ENCODE measurements around the gene PLEKHG5. TPM values are rescaled to one million over a fixed set of nuclear protein-coding genes. Genes with fewer than 3 reads are reported as not detected.

Gene PLEKHG5
- total RNA-seq, 1 experiment from 2014 or later: 32.3 TPM

DNA sequence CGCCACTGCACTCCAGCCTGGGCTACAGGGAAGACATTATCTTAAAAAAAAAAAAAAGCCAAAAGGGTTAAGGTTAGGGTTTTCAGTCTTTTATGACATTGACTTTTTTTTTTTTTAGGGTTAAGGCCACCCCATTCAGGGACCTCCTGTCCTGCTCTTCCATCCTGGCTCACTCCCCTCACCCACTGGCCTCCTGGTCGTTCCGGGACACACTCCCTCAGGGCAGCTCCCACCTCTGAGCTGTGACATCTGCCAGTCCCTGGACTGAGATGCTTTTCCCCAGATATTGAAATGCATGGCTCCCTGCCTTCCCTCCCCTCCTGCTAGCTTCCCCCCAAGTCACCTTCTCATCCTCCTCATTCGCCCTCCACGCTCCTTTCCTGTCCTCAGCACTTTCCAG is 9.6 kb downstream of the PLEKHG5 start:
- ChIA-PET CTCF (interaction anchor here (0.6 to 1.4 kb wide), 3 partner anchors 50 to 123 kb away, joined by 3 read pairs; no protein-coding TSS in a partner anchor), POLR2A (interaction anchor here (0.5 kb wide), 1 partner anchor 40 kb away, joined by 3 read pairs; no protein-coding TSS in a partner anchor)
- H3K27me3 Mint-ChIP-seq (ENCODE audit: insufficient read depth, unreplicated experiment): no peaks in the 10 kb centered on the region
- intact Hi-C loops (cut with micrococcal nuclease): loop anchor here (10.0 kb wide), 1 partner anchor 163 kb away; no protein-coding TSS in a partner anchor
- H3K4me3 Mint-ChIP-seq (ENCODE audit: unreplicated experiment): no peak overlapping the region
- H3K4me1 Mint-ChIP-seq (ENCODE audit: insufficient read depth, unreplicated experiment): peaks cover 7% of the 10 kb centered on the region
- DNase-seq (ENCODE audit: unreplicated experiment): no peak
- no peaks in the 10 kb centered on the region for H3K9me3 Mint-ChIP-seq (ENCODE audit: unreplicated experiment)
- TF ChIP-seq, protein P1, sequence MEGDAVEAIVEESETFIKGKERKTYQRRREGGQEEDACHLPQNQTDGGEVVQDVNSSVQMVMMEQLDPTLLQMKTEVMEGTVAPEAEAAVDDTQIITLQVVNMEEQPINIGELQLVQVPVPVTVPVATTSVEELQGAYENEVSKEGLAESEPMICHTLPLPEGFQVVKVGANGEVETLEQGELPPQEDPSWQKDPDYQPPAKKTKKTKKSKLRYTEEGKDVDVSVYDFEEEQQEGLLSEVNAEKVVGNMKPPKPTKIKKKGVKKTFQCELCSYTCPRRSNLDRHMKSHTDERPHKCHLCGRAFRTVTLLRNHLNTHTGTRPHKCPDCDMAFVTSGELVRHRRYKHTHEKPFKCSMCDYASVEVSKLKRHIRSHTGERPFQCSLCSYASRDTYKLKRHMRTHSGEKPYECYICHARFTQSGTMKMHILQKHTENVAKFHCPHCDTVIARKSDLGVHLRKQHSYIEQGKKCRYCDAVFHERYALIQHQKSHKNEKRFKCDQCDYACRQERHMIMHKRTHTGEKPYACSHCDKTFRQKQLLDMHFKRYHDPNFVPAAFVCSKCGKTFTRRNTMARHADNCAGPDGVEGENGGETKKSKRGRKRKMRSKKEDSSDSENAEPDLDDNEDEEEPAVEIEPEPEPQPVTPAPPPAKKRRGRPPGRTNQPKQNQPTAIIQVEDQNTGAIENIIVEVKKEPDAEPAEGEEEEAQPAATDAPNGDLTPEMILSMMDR (IDR thresholded peaks at IDR 0.05; ENCODE audit: unreplicated experiment): no peak
- no TSS peak for BruUV-seq (replicated peaks)
- peaks cover 8% of the 10 kb centered on the region for H3K36me3 Mint-ChIP-seq (ENCODE audit: insufficient read depth, unreplicated experiment)
- H3K27ac Mint-ChIP-seq (ENCODE audit: low read depth, unreplicated experiment): no peak overlapping the region

DNA sequence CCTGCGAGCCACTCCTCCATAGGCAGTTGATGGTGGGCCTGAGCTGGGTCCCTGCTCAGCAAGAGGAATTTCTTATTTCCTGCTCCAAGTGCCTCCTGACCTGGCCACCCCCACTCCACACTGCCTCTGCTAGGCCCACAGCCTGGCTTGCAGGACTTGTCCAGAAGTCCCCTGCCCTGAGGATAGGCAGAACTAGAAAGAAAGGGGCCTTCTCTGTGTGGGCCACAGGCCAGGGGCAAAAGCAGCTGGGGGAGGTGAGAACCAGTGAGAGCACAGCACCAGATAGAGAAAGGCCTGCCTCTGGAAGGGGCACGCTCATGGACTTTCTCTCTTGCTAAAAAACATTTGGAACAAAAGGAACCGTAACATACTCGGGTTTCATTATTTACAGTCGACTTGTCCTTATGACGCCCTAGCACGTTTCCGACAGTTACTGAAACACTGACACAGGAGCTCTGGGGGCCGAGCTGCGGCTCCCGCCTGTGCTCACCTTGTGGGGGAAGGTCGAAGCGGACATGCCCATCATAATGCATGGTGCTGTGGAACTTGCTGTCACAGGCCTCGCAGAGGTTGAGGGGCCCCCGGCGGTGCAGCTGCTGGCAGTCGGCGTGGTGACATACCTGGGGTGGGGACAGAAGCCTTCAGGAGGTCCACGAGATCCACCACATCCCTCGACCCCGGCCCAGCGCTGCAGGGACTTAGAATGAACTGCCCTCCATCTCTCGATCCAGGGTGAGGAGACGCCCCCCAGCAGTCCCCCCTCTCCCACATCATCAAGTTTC is 14.2 kb downstream of the PLEKHG5 start:
- Mint-ChIP-seq H3K4me3 (ENCODE audit: unreplicated experiment) (no peak overlapping the region), H3K9me3 (ENCODE audit: unreplicated experiment) (no peaks in the 10 kb centered on the region), H3K36me3 (ENCODE audit: insufficient read depth, unreplicated experiment) (peaks cover 19% of the 10 kb centered on the region), H3K27me3 (ENCODE audit: insufficient read depth, unreplicated experiment) (no peaks in the 10 kb centered on the region), H3K27ac (ENCODE audit: low read depth, unreplicated experiment) (no peak overlapping the region), H3K4me1 (ENCODE audit: insufficient read depth, unreplicated experiment) (peaks cover 8% of the 10 kb centered on the region)
- intact Hi-C loops (cut with micrococcal nuclease): no loop called here
- TF ChIP-seq, protein P1 (IDR thresholded peaks at IDR 0.05; ENCODE audit: unreplicated experiment): no peak
- ChIA-PET CTCF (interaction anchor here (0.6 to 3.2 kb wide), 16 partner anchors 7 to 612 kb away, joined by 3 to 18 read pairs (median 4); partner anchors contain the start of gene THAP3), POLR2A (interaction anchor here (0.7 to 1.3 kb wide), 3 partner anchors 12 to 92 kb away, joined by 3 to 9 read pairs (median 3); no protein-coding TSS in a partner anchor)
- BruUV-seq (replicated peaks): no TSS peak
- no peak for DNase-seq (ENCODE audit: unreplicated experiment)

DNA sequence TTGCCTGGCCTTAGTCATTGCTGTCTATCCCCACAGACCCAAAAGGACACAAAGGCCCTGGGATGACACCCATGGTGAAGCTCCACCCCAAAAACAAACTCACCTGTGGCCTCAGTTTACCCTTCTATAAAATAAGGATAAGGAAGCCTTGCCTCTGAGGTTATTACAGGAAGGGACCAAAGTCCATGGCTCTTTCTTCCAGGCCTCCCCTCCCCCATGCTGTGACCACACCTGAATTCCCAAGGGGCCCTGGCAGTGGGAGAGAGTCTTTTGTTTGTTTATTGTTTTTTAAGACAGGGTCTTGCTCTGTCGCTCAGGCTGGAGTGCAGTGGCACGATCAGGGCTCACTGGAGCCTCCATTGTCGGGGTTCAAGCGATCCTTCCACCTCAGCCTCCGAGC is 15.0 kb downstream of the PLEKHG5 start:
- H3K9me3 Mint-ChIP-seq (ENCODE audit: unreplicated experiment): no peaks in the 10 kb centered on the region
- intact Hi-C loops (cut with micrococcal nuclease): no loop called here
- POLR2A ChIA-PET: interaction anchor here (0.7 to 1.3 kb wide), 3 partner anchors 13 to 91 kb away, joined by 3 to 9 read pairs (median 3); no protein-coding TSS in a partner anchor
- H3K27me3 Mint-ChIP-seq (ENCODE audit: insufficient read depth, unreplicated experiment): no peaks in the 10 kb centered on the region
- peaks cover 26% of the 10 kb centered on the region for H3K36me3 Mint-ChIP-seq (ENCODE audit: insufficient read depth, unreplicated experiment)
- no peak overlapping the region for H3K27ac Mint-ChIP-seq (ENCODE audit: low read depth, unreplicated experiment)
- H3K4me3 Mint-ChIP-seq (ENCODE audit: unreplicated experiment): no peak overlapping the region
- H3K4me1 Mint-ChIP-seq (ENCODE audit: insufficient read depth, unreplicated experiment): peaks cover 13% of the 10 kb centered on the region
- TF ChIP-seq, protein P1 (IDR thresholded peaks at IDR 0.05; ENCODE audit: unreplicated experiment): no peak
- DNase-seq (ENCODE audit: unreplicated experiment): no peak
- no TSS peak for BruUV-seq (replicated peaks)
- CTCF ChIA-PET: interaction anchor here (0.6 to 3.2 kb wide), 20 partner anchors 8 to 612 kb away, joined by 3 to 18 read pairs (median 4); partner anchors contain the start of gene THAP3
